HepG2 (cell line): ENCODE results near the gene SHISA9. TPM values are rescaled to one million over a fixed set of nuclear protein-coding genes. Genes with fewer than 3 reads are reported as not detected.

Source experiments
- AGO2 ChIP-seq: fragments of 200-400 bp; formaldehyde crosslinking; optimal IDR thresholded peaks from 2 replicates; pipeline ENCODE3; 2017; ENCODE audit warnings: mild to moderate bottlenecking, low read depth, low read length, moderate library complexity
- CREB1 ChIP-seq, 2 experiments: fragments of 450-650 bp in 1 of 2; IDR thresholded peaks; 2 replicates each; pipeline ENCODE4 v1.6.1; 2016 to 2017; ENCODE audit warnings: control low read depth in 1 of 2, mild to moderate bottlenecking in 1 of 2, missing compliant biosample characterization in 1 of 2, missing genetic modification characterization in 1 of 2
- ETV6 ChIP-seq: sonication (generic); formaldehyde crosslinking; conservative IDR thresholded peaks from 2 replicates; pipeline ENCODE4 v1.4.0; 2020; ENCODE audit warnings: missing genetic modification reagents
- HDAC6 ChIP-seq: fragments of 200-600 bp; sonication (generic); IDR thresholded peaks from 2 replicates; pipeline ENCODE4 v1.7.0; 2017; ENCODE audit warnings: mild to moderate bottlenecking, antibody characterized with exemption, low read length, low read depth
- ISX ChIP-seq: sonication (generic); formaldehyde crosslinking; conservative IDR thresholded peaks from 2 replicates; pipeline ENCODE4 v1.5.0; 2020; ENCODE audit warnings: missing genetic modification reagents
- JUND ChIP-seq: sonication (generic); formaldehyde crosslinking; IDR thresholded peaks from 2 replicates; pipeline ENCODE4 v1.8.0; 2022; ENCODE audit warnings: mild to moderate bottlenecking, missing genetic modification reagents
- MATR3 ChIP-seq: sonication (generic); formaldehyde crosslinking; IDR thresholded peaks from 2 replicates; pipeline ENCODE4 v1.4.0; 2020; ENCODE audit warnings: missing genetic modification reagents
- MBD4 ChIP-seq: IDR thresholded peaks from 2 replicates; pipeline ENCODE4 v1.6.1; 2012; ENCODE audit warnings: low read length, inconsistent platforms, borderline replicate concordance
- RELA ChIP-seq: sonication (generic); formaldehyde crosslinking; IDR thresholded peaks from 2 replicates; pipeline ENCODE4 v1.4.0; 2020; ENCODE audit warnings: missing genetic modification reagents
- SUZ12 ChIP-seq: fragments of 150-350 bp; IDR thresholded peaks from 2 replicates; pipeline ENCODE4 v1.6.1; 2014; ENCODE audit warnings: low read depth, low read length
- ZBTB7A ChIP-seq: sonication (generic); formaldehyde crosslinking; IDR thresholded peaks from 2 replicates; pipeline ENCODE4 v1.8.0; 2022; ENCODE audit warnings: mild to moderate bottlenecking, missing genetic modification reagents
- ZC3H13 ChIP-seq: sonication (generic); formaldehyde crosslinking; IDR thresholded peaks from 2 replicates; pipeline ENCODE4 v1.8.1; 2023; ENCODE audit warnings: mild to moderate bottlenecking, missing genetic modification reagents, moderate library complexity
- ZNF205 ChIP-seq: IDR thresholded peaks from 2 replicates; pipeline ENCODE4 v1.6.1; 2018; ENCODE audit warnings: missing biosample characterization, missing genetic modification reagents
- ZNF557 ChIP-seq: sonication (generic); formaldehyde crosslinking; IDR thresholded peaks from 2 replicates; pipeline ENCODE4 v1.4.0; 2020; ENCODE audit warnings: missing genetic modification reagents
- ZNF703 ChIP-seq: sonication (generic); formaldehyde crosslinking; IDR thresholded peaks from 2 replicates; pipeline ENCODE4 v1.5.1; 2020; ENCODE audit warnings: missing genetic modification reagents, mild to moderate bottlenecking, moderate library complexity, borderline replicate concordance
- ZNF773 ChIP-seq: sonication (generic); formaldehyde crosslinking; IDR thresholded peaks from 2 replicates; pipeline ENCODE4 v1.4.0; 2020; ENCODE audit warnings: missing genetic modification reagents, borderline replicate concordance
- ZZZ3 ChIP-seq: sonication (generic); formaldehyde crosslinking; IDR thresholded peaks from 2 replicates; pipeline ENCODE4 v1.4.0; 2020; ENCODE audit warnings: missing genetic modification reagents, mild to moderate bottlenecking, borderline replicate concordance
- polyA plus RNA-seq, 8 experiments: library from polyadenylated mRNA; depleted of rRNA in 3 of 8; stranded (reverse) in 7 of 8; unstranded in 1 of 8; fragments of >200 nt; fragmentation: Illumina TruSeq in 4 of 8; extraction: Trizol in 4 of 8; gene quantifications; 2 replicates each; pipeline versions ENCODE4 v1.2.1 to v1.2.3, GENCODE V29; 2011 to 2016; ENCODE audit warnings: low read depth in 4 of 8, missing spikeins in 1 of 8, mixed read lengths in 1 of 8; ENCODE audit not compliant: insufficient read depth in 1 of 8
- total RNA-seq, 5 experiments: library from RNA; depleted of rRNA; stranded (reverse); fragments of >200 nt; fragmentation: Illumina TruSeq; extraction: Trizol; gene quantifications; 2 replicates each; pipeline ENCODE4 v1.2.3, GENCODE V29; 2016; ENCODE audit warnings: low read depth in 1 of 5
- TF ChIP-seq, protein P1 (sequence below): sonication (generic); formaldehyde crosslinking; IDR thresholded peaks from 2 replicates; pipeline ENCODE4 v1.5.1; 2020; ENCODE audit warnings: missing genetic modification reagents, mild to moderate bottlenecking, borderline replicate concordance
- TF ChIP-seq, protein P2 (sequence below): sonication (generic); formaldehyde crosslinking; IDR thresholded peaks from 2 replicates; pipeline ENCODE4 v1.8.0; 2022; ENCODE audit warnings: missing genetic modification reagents, mild to moderate bottlenecking, borderline replicate concordance
- TF ChIP-seq, protein P3 (sequence below): sonication (generic); formaldehyde crosslinking; IDR thresholded peaks from 2 replicates; pipeline ENCODE4 v1.8.1; 2022; ENCODE audit warnings: mild to moderate bottlenecking, missing genetic modification reagents
- TF ChIP-seq, protein P4 (sequence below): sonication (generic); formaldehyde crosslinking; IDR thresholded peaks from 2 replicates; pipeline ENCODE4 v1.8.0; 2022; ENCODE audit warnings: mild to moderate bottlenecking, missing genetic modification reagents; ENCODE audit not compliant: insufficient replicate concordance
- TF ChIP-seq, protein P5 (sequence below): IDR thresholded peaks from 2 replicates; pipeline ENCODE4 v1.6.1; 2016; ENCODE audit warnings: missing biosample characterization, missing genetic modification reagents, low read depth
- TF ChIP-seq, protein P6 (sequence below): sonication (generic); formaldehyde crosslinking; IDR thresholded peaks from 2 replicates; pipeline ENCODE4 v1.4.0; 2020; ENCODE audit warnings: missing genetic modification reagents

Gene SHISA9
- total and polyA plus RNA-seq, 2 of the 13 experiments (the other 11 are each of a cell fraction or from before 2014, with no cell fraction given) = 0.01 TPM; not detected in 1

DNA sequence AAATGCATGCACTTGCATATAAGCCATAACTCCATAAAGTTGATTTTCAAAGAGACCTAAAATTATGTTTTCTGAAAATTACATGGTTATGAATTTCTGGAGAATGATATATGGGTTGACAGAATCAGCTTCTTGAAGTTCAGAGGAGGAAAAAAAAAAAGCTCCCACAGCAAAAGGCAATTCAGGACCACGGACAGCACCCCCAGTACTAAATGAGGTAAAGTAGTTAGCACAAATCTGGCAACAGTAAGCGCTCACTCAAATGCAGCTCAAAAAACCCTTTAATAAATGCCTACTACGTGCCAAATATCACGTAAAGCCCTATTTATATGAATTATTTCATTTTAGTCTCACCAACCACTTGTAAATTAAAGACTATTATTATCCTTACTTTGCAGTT lies 135.2 kb downstream of the SHISA9 start (continued):
- TF ChIP-seq MBD4 (no peak), ZZZ3 (CRISPR knock-in tag) (no peak), RELA (no peak), MATR3 (CRISPR knock-in tag) (no peak), ZNF205 (peak; percentile 66; the same call in 1 of the 2 replicates), CREB1 (IDR thresholded peaks at IDR 0.05) (no peak), CREB1 (CRISPR knock-in tag; IDR thresholded peaks at IDR 0.05) (no peak), ZC3H13 (CRISPR knock-in tag) (no peak), JUND (CRISPR knock-in tag) (no peak), ZNF703 (CRISPR knock-in tag) (no peak), ZNF773 (CRISPR knock-in tag) (0 out of 2 replicates have a peak, but pooled peaks have one; percentile 74), SUZ12 (no peak), ETV6 (peak; percentile 72; the same call in 1 of the 2 replicates), AGO2 (no peak), ISX (0 out of 2 replicates have a peak, but pooled peaks have one; percentile 72), ZBTB7A (CRISPR knock-in tag) (no peak), ZNF557 (CRISPR knock-in tag) (peak; percentile 89), HDAC6 (no peak)
- TF ChIP-seq, protein P1, sequence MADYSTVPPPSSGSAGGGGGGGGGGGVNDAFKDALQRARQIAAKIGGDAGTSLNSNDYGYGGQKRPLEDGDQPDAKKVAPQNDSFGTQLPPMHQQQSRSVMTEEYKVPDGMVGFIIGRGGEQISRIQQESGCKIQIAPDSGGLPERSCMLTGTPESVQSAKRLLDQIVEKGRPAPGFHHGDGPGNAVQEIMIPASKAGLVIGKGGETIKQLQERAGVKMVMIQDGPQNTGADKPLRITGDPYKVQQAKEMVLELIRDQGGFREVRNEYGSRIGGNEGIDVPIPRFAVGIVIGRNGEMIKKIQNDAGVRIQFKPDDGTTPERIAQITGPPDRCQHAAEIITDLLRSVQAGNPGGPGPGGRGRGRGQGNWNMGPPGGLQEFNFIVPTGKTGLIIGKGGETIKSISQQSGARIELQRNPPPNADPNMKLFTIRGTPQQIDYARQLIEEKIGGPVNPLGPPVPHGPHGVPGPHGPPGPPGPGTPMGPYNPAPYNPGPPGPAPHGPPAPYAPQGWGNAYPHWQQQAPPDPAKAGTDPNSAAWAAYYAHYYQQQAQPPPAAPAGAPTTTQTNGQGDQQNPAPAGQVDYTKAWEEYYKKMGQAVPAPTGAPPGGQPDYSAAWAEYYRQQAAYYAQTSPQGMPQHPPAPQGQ (CRISPR knock-in tag) = no peak
- TF ChIP-seq, protein P2, sequence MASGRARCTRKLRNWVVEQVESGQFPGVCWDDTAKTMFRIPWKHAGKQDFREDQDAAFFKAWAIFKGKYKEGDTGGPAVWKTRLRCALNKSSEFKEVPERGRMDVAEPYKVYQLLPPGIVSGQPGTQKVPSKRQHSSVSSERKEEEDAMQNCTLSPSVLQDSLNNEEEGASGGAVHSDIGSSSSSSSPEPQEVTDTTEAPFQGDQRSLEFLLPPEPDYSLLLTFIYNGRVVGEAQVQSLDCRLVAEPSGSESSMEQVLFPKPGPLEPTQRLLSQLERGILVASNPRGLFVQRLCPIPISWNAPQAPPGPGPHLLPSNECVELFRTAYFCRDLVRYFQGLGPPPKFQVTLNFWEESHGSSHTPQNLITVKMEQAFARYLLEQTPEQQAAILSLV (CRISPR knock-in tag) = no peak
- TF ChIP-seq, protein P3, sequence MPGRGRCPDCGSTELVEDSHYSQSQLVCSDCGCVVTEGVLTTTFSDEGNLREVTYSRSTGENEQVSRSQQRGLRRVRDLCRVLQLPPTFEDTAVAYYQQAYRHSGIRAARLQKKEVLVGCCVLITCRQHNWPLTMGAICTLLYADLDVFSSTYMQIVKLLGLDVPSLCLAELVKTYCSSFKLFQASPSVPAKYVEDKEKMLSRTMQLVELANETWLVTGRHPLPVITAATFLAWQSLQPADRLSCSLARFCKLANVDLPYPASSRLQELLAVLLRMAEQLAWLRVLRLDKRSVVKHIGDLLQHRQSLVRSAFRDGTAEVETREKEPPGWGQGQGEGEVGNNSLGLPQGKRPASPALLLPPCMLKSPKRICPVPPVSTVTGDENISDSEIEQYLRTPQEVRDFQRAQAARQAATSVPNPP = no peak
- TF ChIP-seq, protein P4, sequence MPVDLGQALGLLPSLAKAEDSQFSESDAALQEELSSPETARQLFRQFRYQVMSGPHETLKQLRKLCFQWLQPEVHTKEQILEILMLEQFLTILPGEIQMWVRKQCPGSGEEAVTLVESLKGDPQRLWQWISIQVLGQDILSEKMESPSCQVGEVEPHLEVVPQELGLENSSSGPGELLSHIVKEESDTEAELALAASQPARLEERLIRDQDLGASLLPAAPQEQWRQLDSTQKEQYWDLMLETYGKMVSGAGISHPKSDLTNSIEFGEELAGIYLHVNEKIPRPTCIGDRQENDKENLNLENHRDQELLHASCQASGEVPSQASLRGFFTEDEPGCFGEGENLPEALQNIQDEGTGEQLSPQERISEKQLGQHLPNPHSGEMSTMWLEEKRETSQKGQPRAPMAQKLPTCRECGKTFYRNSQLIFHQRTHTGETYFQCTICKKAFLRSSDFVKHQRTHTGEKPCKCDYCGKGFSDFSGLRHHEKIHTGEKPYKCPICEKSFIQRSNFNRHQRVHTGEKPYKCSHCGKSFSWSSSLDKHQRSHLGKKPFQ (CRISPR knock-in tag) = peak; percentile 51
- TF ChIP-seq, protein P5, sequence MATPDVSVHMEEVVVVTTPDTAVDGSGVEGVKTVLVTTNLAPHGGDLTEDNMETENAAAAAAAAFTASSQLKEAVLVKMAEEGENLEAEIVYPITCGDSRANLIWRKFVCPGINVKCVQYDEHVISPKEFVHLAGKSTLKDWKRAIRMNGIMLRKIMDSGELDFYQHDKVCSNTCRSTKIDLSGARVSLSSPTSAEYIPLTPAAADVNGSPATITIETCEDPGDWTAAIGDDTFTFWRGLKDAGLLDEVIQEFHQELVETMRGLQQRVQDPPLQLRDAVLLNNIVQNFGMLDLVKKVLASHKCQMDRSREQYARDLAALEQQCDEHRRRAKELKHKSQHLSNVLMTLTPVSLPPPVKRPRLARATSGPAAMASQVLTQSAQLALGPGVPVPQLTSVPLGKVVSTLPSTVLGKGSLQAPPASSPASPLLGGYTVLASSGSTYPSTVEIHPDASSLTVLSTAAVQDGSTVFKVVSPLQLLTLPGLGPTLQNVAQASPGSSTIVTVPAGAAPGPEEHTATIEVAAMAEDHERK = no peak
- TF ChIP-seq, protein P6, sequence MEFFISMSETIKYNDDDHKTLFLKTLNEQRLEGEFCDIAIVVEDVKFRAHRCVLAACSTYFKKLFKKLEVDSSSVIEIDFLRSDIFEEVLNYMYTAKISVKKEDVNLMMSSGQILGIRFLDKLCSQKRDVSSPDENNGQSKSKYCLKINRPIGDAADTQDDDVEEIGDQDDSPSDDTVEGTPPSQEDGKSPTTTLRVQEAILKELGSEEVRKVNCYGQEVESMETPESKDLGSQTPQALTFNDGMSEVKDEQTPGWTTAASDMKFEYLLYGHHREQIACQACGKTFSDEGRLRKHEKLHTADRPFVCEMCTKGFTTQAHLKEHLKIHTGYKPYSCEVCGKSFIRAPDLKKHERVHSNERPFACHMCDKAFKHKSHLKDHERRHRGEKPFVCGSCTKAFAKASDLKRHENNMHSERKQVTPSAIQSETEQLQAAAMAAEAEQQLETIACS (CRISPR knock-in tag) = no peak
